ENCODE data around the gene EEF1B2. TPM values are rescaled to one million over a fixed set of nuclear protein-coding genes. Genes with fewer than 3 reads are reported as not detected.
"Not testable (repeated sequence)": the region's sequence is repeated elsewhere in the genome, so short reads cannot be mapped to it uniquely, and the experiment has no call there.

EEF1B2 gene
- total and polyA plus RNA-seq, 5 donors, result 258 to 346 (median 299) TPM

GRCh38 chr2:206164261-206164862 lies 4.7 kb downstream of the EEF1B2 start:
- intact Hi-C loops (cut with DNase I), result loop anchor here in 2 of 4 donors (10.0 kb wide), 2 partner anchors 100 to 110 kb away; partner anchors contain the start of gene ZDBF2 (in 1 of the 2)
- H3K27ac ChIP-seq (ENCODE audit: low read length), result no peak overlapping the region
- no peaks in the 10 kb centered on the region for H3K9me3 ChIP-seq (ENCODE audit: control insufficient read depth, low read length)
- no peaks in the 10 kb centered on the region for H3K27me3 ChIP-seq (ENCODE audit: control insufficient read depth, insufficient read depth)
- no peak overlapping the region for H3K4me3 ChIP-seq (ENCODE audit: low read length)
- peaks cover 2% of the 10 kb centered on the region for H3K4me1 ChIP-seq (ENCODE audit: control insufficient read depth, insufficient read depth, low read length)
- DNase-seq (no peak), ATAC-seq (no peak)
- WGBS, result 62% methylated on average over 2 of the region's 2 CpGs

DNA sequence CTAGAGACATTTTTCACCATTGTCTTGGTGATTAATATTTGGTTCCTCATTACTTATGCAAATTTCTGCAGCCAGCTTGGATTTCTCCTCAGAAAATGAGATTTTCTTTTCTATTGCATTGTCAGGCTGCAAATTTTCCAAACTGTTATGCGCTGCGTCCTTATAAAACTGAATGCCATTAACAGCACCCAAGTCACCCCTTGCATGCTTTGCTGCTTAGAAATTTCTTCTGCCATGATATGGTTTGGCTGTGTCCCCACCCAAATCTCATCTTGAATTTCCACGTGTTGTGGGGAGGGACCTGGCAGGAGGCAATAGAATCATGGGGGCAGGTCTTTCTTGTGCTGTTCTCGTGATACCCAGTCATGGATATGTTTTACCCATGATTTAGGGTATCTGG lies 8.5 kb downstream of the EEF1B2 start:
- not testable (repeated sequence) for H3K27ac ChIP-seq (ENCODE audit: low read length); H3K4me1 ChIP-seq (ENCODE audit: control insufficient read depth, insufficient read depth, low read length); H3K4me3 ChIP-seq (ENCODE audit: low read length); H3K9me3 ChIP-seq (ENCODE audit: control insufficient read depth, low read length); H3K27me3 ChIP-seq (ENCODE audit: control insufficient read depth, insufficient read depth); ATAC-seq; DNase-seq
- WGBS, result 95% methylated on average over 4 of the region's 4 CpGs
- intact Hi-C loops (cut with DNase I), result loop anchor here in 2 of 4 donors (10.0 kb wide), 2 partner anchors 97 to 107 kb away; partner anchors contain the start of gene ZDBF2 (in 1 of the 2)

- H3K9me3 ChIP-seq (ENCODE audit: control insufficient read depth, low read length); H3K27ac ChIP-seq (ENCODE audit: low read length); DNase-seq; ATAC-seq; H3K4me3 ChIP-seq (ENCODE audit: low read length); H3K4me1 ChIP-seq (ENCODE audit: control insufficient read depth, insufficient read depth, low read length); H3K27me3 ChIP-seq (ENCODE audit: control insufficient read depth, insufficient read depth); intact Hi-C loops (cut with DNase I): not testable (repeated sequence)
- WGBS, result 98% methylated on average over 45 of the region's 52 CpGs
Measured at GRCh38 chr2:206171624-206172397, 12.1 kb downstream of the EEF1B2 start.

GRCh38 chr2:206173147-206173546 lies 13.5 kb downstream of the EEF1B2 start:
- H3K4me1 ChIP-seq (ENCODE audit: control insufficient read depth, insufficient read depth, low read length), result no peaks in the 10 kb centered on the region
- no peak overlapping the region for H3K27ac ChIP-seq (ENCODE audit: low read length)
- no peak for DNase-seq
- WGBS, result 93% methylated on average over 4 of the region's 4 CpGs
- no peaks in the 10 kb centered on the region for H3K9me3 ChIP-seq (ENCODE audit: control insufficient read depth, low read length)
- ATAC-seq, result no peak
- intact Hi-C loops (cut with DNase I), result no loop called here
- no peaks in the 10 kb centered on the region for H3K27me3 ChIP-seq (ENCODE audit: control insufficient read depth, insufficient read depth)
- no peak overlapping the region for H3K4me3 ChIP-seq (ENCODE audit: low read length)

DNA sequence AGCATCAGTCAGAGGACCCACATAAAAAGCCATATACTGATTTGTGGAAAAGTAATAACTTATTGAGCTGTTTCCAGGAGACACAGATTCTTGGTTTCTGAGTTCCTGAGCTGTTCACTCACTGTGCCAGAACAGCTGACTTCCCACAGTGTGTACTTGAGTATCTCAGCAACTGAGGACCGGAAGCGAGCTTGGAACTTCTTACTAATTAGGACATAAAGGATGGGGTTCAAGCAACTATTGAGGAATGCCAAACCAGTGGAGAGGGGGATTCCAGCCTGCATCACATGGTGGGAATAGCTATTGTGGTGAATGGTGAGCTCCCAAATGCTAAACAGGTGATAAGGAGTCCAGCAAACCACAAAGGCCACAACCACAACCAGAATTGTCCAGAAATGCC lies 16.4 kb downstream of the EEF1B2 start:
- Histone ChIP-seq H3K27me3 (ENCODE audit: control insufficient read depth, insufficient read depth) (no peaks in the 10 kb centered on the region), H3K9me3 (ENCODE audit: control insufficient read depth, low read length) (no peaks in the 10 kb centered on the region), H3K4me1 (ENCODE audit: control insufficient read depth, insufficient read depth, low read length) (no peaks in the 10 kb centered on the region), H3K4me3 (ENCODE audit: low read length) (no peak overlapping the region), H3K27ac (ENCODE audit: low read length) (no peak overlapping the region)
- no peak for ATAC-seq
- intact Hi-C loops (cut with DNase I), result no loop called here
- 78% methylated on average over 2 of the region's 2 CpGs for WGBS
- DNase-seq, result no peak

- Histone ChIP-seq H3K27ac (ENCODE audit: low read length) (no peak overlapping the region), H3K4me1 (ENCODE audit: control insufficient read depth, insufficient read depth, low read length) (no peaks in the 10 kb centered on the region), H3K27me3 (ENCODE audit: control insufficient read depth, insufficient read depth) (no peaks in the 10 kb centered on the region), H3K4me3 (ENCODE audit: low read length) (no peak overlapping the region), H3K9me3 (ENCODE audit: control insufficient read depth, low read length) (no peaks in the 10 kb centered on the region)
- DNase-seq (no peak), ATAC-seq (no peak)
- intact Hi-C loops (cut with DNase I), result no loop called here
- 49% methylated on average over 3 of the region's 3 CpGs for WGBS
Measured at GRCh38 chr2:206176901-206177300, 17.2 kb downstream of the EEF1B2 start.

- H3K27me3 ChIP-seq (ENCODE audit: control insufficient read depth, insufficient read depth); DNase-seq; intact Hi-C loops (cut with DNase I); H3K27ac ChIP-seq (ENCODE audit: low read length); H3K4me1 ChIP-seq (ENCODE audit: control insufficient read depth, insufficient read depth, low read length); H3K4me3 ChIP-seq (ENCODE audit: low read length); ATAC-seq; H3K9me3 ChIP-seq (ENCODE audit: control insufficient read depth, low read length): not testable (repeated sequence)
- WGBS, result 87% methylated on average over 6 of the region's 6 CpGs
Measured at GRCh38 chr2:206181526-206181925, 21.8 kb downstream of the EEF1B2 start.

- 84% methylated on average over 3 of the region's 3 CpGs for WGBS
- DNase-seq, result no peak
- intact Hi-C loops (cut with DNase I), result no loop called here
- H3K9me3 ChIP-seq (ENCODE audit: control insufficient read depth, low read length), result no peaks in the 10 kb centered on the region
- H3K27ac ChIP-seq (ENCODE audit: low read length), result no peak overlapping the region
- H3K4me1 ChIP-seq (ENCODE audit: control insufficient read depth, insufficient read depth, low read length), result no peaks in the 10 kb centered on the region
- ATAC-seq, result no peak
- no peaks in the 10 kb centered on the region for H3K27me3 ChIP-seq (ENCODE audit: control insufficient read depth, insufficient read depth)
- H3K4me3 ChIP-seq (ENCODE audit: low read length), result no peak overlapping the region
Measured at GRCh38 chr2:206189691-206190090, 30.0 kb downstream of the EEF1B2 start.

GRCh38 chr2:206190111-206190510 lies 30.4 kb downstream of the EEF1B2 start:
- DNase-seq (no peak), ATAC-seq (no peak)
- intact Hi-C loops (cut with DNase I), result no loop called here
- WGBS, result 68% methylated on average over 2 of the region's 2 CpGs
- Histone ChIP-seq H3K9me3 (ENCODE audit: control insufficient read depth, low read length) (no peaks in the 10 kb centered on the region), H3K27me3 (ENCODE audit: control insufficient read depth, insufficient read depth) (no peaks in the 10 kb centered on the region), H3K4me1 (ENCODE audit: control insufficient read depth, insufficient read depth, low read length) (no peaks in the 10 kb centered on the region), H3K27ac (ENCODE audit: low read length) (no peak overlapping the region), H3K4me3 (ENCODE audit: low read length) (no peak overlapping the region)

DNA sequence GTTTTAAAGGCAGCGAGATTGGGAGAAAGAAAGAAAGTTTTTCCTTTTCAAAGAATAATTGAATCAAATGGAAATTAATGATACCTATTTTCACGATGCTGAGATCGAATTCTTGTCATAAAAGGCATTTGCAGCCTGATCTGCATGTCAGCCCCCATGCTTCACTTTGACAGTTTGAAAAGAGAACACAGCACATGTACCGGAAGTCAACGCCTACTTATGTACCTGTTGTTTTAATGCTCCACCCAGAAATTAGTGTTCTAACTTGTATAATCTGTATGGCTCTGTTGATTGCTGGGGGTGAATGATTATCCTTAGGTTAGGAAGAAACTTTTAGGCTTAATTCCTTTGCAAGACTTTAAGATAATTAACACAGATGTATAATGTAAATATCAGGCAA lies 31.0 kb downstream of the EEF1B2 start:
- no peaks in the 10 kb centered on the region for H3K27me3 ChIP-seq (ENCODE audit: control insufficient read depth, insufficient read depth)
- intact Hi-C loops (cut with DNase I), result no loop called here
- no peaks in the 10 kb centered on the region for H3K4me1 ChIP-seq (ENCODE audit: control insufficient read depth, insufficient read depth, low read length)
- no peaks in the 10 kb centered on the region for H3K9me3 ChIP-seq (ENCODE audit: control insufficient read depth, low read length)
- 89% methylated on average over 5 of the region's 5 CpGs for WGBS
- ATAC-seq, result no peak
- H3K4me3 ChIP-seq (ENCODE audit: low read length), result no peak overlapping the region
- no peak overlapping the region for H3K27ac ChIP-seq (ENCODE audit: low read length)
- DNase-seq, result no peak

- Histone ChIP-seq H3K27ac (ENCODE audit: low read length) (no peak overlapping the region), H3K9me3 (ENCODE audit: control insufficient read depth, low read length) (no peaks in the 10 kb centered on the region), H3K27me3 (ENCODE audit: control insufficient read depth, insufficient read depth) (no peaks in the 10 kb centered on the region), H3K4me3 (ENCODE audit: low read length) (no peak overlapping the region), H3K4me1 (ENCODE audit: control insufficient read depth, insufficient read depth, low read length) (no peaks in the 10 kb centered on the region)
- ATAC-seq (no peak), DNase-seq (no peak)
- intact Hi-C loops (cut with DNase I), result no loop called here
- 98% methylated on average over 3 of the region's 3 CpGs for WGBS
Measured at GRCh38 chr2:206192157-206192556, 32.5 kb downstream of the EEF1B2 start.

Measured in right cardiac atrium (tissue), 5 donors.